OCI-LY1 (cell line): ENCODE results near the gene CHST8.

Experiments
- EZH2 ChIP-seq: fragments of 200-600 bp; sonication (generic), shearing (Covaris generic); IDR thresholded peaks from 2 replicates; pipeline ENCODE4 v1.8.0; 2017; ENCODE audit warnings: borderline replicate concordance, mixed run types, mild to moderate bottlenecking, antibody characterized with exemption, low read length, moderate library complexity, mixed read lengths
- TF ChIP-seq, protein P1 (sequence below): fragments of 200-600 bp; sonication (generic), shearing (Covaris generic); IDR thresholded peaks from 2 replicates; pipeline ENCODE4 v1.5.1; 2017; ENCODE audit warnings: mild to moderate bottlenecking, antibody characterized with exemption, low read length, moderate library complexity, mixed read lengths

DNA sequence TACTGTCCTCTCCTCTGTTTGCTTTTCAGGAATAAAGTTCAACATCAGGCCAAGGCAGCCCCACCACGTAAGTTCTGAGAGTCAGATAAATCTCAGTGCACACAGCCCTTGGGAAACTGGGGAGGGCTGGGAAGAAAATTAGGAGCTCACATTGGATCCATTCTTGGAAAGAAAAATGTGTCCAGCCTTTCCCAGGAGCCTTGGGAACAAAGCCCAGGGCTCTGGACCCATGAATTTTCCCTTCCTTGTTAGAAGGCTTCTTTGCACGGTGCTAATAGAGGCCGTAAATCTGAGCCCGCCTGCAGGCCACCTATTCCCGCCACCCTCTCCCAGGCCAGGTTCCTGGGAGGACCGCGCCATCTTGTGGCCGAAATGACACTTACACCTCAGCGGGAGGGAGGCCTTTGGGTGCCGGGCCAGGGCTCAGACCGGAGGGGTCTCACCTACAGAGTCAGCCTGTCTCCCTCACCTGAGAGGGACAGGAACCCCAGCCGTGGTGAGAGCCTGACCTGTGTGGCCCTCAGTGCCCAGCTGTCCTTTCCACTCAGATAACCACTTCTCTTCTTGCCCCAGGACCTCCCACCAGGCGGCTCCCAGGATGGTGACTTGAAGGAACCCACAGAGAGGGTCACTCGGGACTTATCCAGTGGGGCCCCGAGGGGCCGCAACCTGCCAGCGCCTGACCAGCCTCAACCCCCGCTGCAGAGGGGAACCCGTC is 149.8 kb downstream of the CHST8 start:
- TF ChIP-seq, protein P1, sequence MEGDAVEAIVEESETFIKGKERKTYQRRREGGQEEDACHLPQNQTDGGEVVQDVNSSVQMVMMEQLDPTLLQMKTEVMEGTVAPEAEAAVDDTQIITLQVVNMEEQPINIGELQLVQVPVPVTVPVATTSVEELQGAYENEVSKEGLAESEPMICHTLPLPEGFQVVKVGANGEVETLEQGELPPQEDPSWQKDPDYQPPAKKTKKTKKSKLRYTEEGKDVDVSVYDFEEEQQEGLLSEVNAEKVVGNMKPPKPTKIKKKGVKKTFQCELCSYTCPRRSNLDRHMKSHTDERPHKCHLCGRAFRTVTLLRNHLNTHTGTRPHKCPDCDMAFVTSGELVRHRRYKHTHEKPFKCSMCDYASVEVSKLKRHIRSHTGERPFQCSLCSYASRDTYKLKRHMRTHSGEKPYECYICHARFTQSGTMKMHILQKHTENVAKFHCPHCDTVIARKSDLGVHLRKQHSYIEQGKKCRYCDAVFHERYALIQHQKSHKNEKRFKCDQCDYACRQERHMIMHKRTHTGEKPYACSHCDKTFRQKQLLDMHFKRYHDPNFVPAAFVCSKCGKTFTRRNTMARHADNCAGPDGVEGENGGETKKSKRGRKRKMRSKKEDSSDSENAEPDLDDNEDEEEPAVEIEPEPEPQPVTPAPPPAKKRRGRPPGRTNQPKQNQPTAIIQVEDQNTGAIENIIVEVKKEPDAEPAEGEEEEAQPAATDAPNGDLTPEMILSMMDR: peak; percentile 80
- no peak for TF ChIP-seq EZH2
